ENCODE results near the gene PFAS. TPM values are rescaled to one million over a fixed set of nuclear protein-coding genes. Genes with fewer than 3 reads are reported as not detected.

The PFAS gene
- total and polyA plus RNA-seq, 2 of the 8 experiments (the other 6 are each of a cell fraction or from before 2014, with no cell fraction given) = 88.4 to 248 TPM

- ChIA-PET CTCF (ENCODE audit: partially characterized antibody) (interaction anchor here (1.4 kb wide), 1 partner anchor 57 kb away, joined by 5 read pairs; no protein-coding TSS in a partner anchor), POLR2A (ENCODE audit: partially characterized antibody) (interaction anchor here (2.0 to 66.3 kb wide), 3 partner anchors 6 to 119 kb away, joined by 7 to 1521 read pairs (median 1521); partner anchors contain the start of genes CTC1, KRABD2, PFAS and RANGRF)
- DNase-seq (ENCODE audit: low read depth in 1 of 2, low spot score in 2 of 2) (no peak), FAIRE-seq (no peak)
- Histone ChIP-seq H2BK5ac (ENCODE audit: low read depth, low read length) (no peak overlapping the region), H2BK12ac (ENCODE audit: low read depth, low read length) (no peak overlapping the region), H3K4me2 (ENCODE audit: insufficient read depth in 1 of 2, low read depth in 2 of 2, low read length in 2 of 2) (no peak overlapping the region), H2AFZ (ENCODE audit: low read length) (no peak overlapping the region), H3K18ac (ENCODE audit: extremely low read depth, low read length) (no peak overlapping the region), H3K79me1 (ENCODE audit: low read depth, low read length) (0 out of 2 replicates have a peak, but pooled peaks cover 6% of the 10 kb centered on the region), H4K91ac (replicated peaks; ENCODE audit: insufficient read length, low read length) (no peak overlapping the region), H3K79me2 (ENCODE audit: control insufficient read depth in 1 of 2, insufficient read depth in 2 of 2, low read length in 2 of 2) (peaks cover 4 to 7% of the 10 kb centered on the region in 2 experiments; a peak in 3 of 4 replicates), H2BK20ac (ENCODE audit: low read length) (no peak overlapping the region), H2BK15ac (ENCODE audit: low read length) (no peak overlapping the region), H3K9ac (replicated peaks in 1 of 4; ENCODE audit: extremely low read depth in 1 of 4, low read depth in 3 of 4, low read length in 3 of 4) (no peak overlapping the region), H3K27ac (ENCODE audit: low read depth, low read length) (no peak overlapping the region), H4K20me1 (replicated peaks in 1 of 2; ENCODE audit: control insufficient read depth in 1 of 2, insufficient read depth in 2 of 2, low read length in 2 of 2) (peaks cover 0 to 5% of the 10 kb centered on the region in 2 experiments), H3K56ac (replicated peaks; ENCODE audit: insufficient read length, low read depth, low read length) (no peak overlapping the region), H3K23ac (ENCODE audit: insufficient read length) (no peak overlapping the region), H4K8ac (ENCODE audit: extremely low read depth, insufficient read depth, low read length) (peak overlapping the region; percentile 42; the same call in 1 of the 2 replicates), H3K4me3 (ENCODE audit: extremely low read depth in 1 of 4, insufficient read depth in 2 of 4, low read depth in 3 of 4, low read length in 4 of 4) (no peak overlapping the region), H3K14ac (ENCODE audit: insufficient read length) (no peak overlapping the region), H3K27me3 (replicated peaks in 1 of 4; ENCODE audit: control insufficient read depth in 3 of 4, extremely low read depth in 1 of 4, insufficient read depth in 3 of 4, low read length in 3 of 4) (no peaks in the 10 kb centered on the region), H3K9me3 (ENCODE audit: insufficient read depth in 2 of 2, low read depth in 1 of 2, low read length in 1 of 2) (no peaks in the 10 kb centered on the region), H3K4ac (replicated peaks; ENCODE audit: insufficient read length, low read depth, low read length) (no peak overlapping the region), H3K4me1 (replicated peaks in 1 of 4; ENCODE audit: control insufficient read depth in 3 of 4, insufficient read depth in 4 of 4, low read length in 3 of 4) (no peaks in the 10 kb centered on the region), H2BK120ac (replicated peaks; ENCODE audit: low read depth, low read length) (no peak overlapping the region), H3K36me3 (ENCODE audit: control insufficient read depth in 2 of 4, insufficient read depth in 4 of 4, low read length in 3 of 4) (peaks cover 32 to 83% (median 64%) of the 10 kb centered on the region in 4 experiments), H2AK5ac (ENCODE audit: low read depth, low read length) (no peak overlapping the region), H4K5ac (ENCODE audit: insufficient read length, low read depth, low read length) (no peak overlapping the region), H3K23me2 (ENCODE audit: low read depth, low read length) (no peaks in the 10 kb centered on the region)
- WGBS, 2 experiments (ENCODE audit: extremely low coverage in 1 of 2, insufficient coverage in 1 of 2, insufficient read length in 1 of 2, insufficient replicate concordance in 2 of 2, low coverage in 1 of 2, low lambda C conversion rate in 2 of 2, missing lambda C conversion rate in 1 of 2) = 95% methylated on average over 8 of the region's 8 CpGs; no CpG with 5 or more reads in 1 of the 2 experiments
- TF ChIP-seq SP2 (IDR thresholded peaks at IDR 0.05; ENCODE audit: low read length) (no peak), CBX5 (IDR thresholded peaks at IDR 0.05; ENCODE audit: low read depth, low read length) (no peak), CBX8 (IDR thresholded peaks at IDR 0.05; ENCODE audit: borderline replicate concordance, low read depth, low read length) (no peak), SIX5 (IDR thresholded peaks at IDR 0.05; ENCODE audit: low read depth, low read length) (no peak), SIN3A (conservative IDR thresholded peaks at IDR 0.05 in 1 of 2, IDR thresholded peaks at IDR 0.05 in 1 of 2; ENCODE audit: low read depth in 1 of 2, low read length in 2 of 2) (no peak), EP300 (IDR thresholded peaks at IDR 0.05; ENCODE audit: borderline replicate concordance in 1 of 2, low read depth in 2 of 2, low read length in 2 of 2) (no peak), TEAD4 (IDR thresholded peaks at IDR 0.05; ENCODE audit: low read depth, low read length) (no peak), POLR2A (IDR thresholded peaks at IDR 0.05; ENCODE audit: control extremely low read depth in 1 of 2, low read depth in 2 of 2, low read length in 2 of 2) (no peak), TAF7 (optimal IDR thresholded peaks at IDR 0.05; ENCODE audit: borderline replicate concordance, low read depth, low read length) (no peak), FOSL1 (IDR thresholded peaks at IDR 0.05; ENCODE audit: insufficient read depth, low read depth, low read length) (no peak), POLR2AphosphoS5 (IDR thresholded peaks at IDR 0.05; ENCODE audit: low read depth, low read length) (no peak), GABPA (IDR thresholded peaks at IDR 0.05; ENCODE audit: borderline replicate concordance, insufficient read depth, low read length) (no peak), YY1 (IDR thresholded peaks at IDR 0.05; ENCODE audit: low read depth, low read length) (no peak), TCF12 (IDR thresholded peaks at IDR 0.05; ENCODE audit: low read depth, low read length) (no peak), ZNF274 (IDR thresholded peaks at IDR 0.05; ENCODE audit: borderline replicate concordance, extremely low read depth, low read length) (no peak)
These were observed 8.7 kb downstream of the PFAS start for GRCh38 chr17:8257801-8258200.
